ENCODE results near the gene ARHGAP18. TPM values are rescaled to one million over a fixed set of nuclear protein-coding genes. Genes with fewer than 3 reads are reported as not detected.
"Not testable (repeated sequence)": the region's sequence is repeated elsewhere in the genome, so short reads cannot be mapped to it uniquely, and the experiment has no call there.

The ARHGAP18 gene
- total and polyA plus RNA-seq, 7 donors: 1.6 to 6.8 (median 5.5) TPM

GRCh38 chr6:129576456-129576855, 133.5 kb downstream of the ARHGAP18 start:
- intact Hi-C loops (cut with DNase I): no loop called here
- no peak for ATAC-seq
- H3K27ac ChIP-seq: no peak overlapping the region
- DNase-seq: no peak
- TF ChIP-seq CTCF (IDR thresholded peaks at IDR 0.05): no peak
- no peaks in the 10 kb centered on the region for H3K4me1 ChIP-seq
- 85 to 92% (median 90%) methylated on average over 4 of the region's 4 CpGs for WGBS, 3 donors
- no peaks in the 10 kb centered on the region for H3K27me3 ChIP-seq (ENCODE audit: insufficient read depth in 3 of 3, low read length in 2 of 3)
- no peaks in the 10 kb centered on the region for H3K9me3 ChIP-seq
- H3K36me3 ChIP-seq (ENCODE audit: insufficient read depth in 1 of 2, low read depth in 1 of 2): peaks cover 0 to 25% of the 10 kb centered on the region in 2 donors
- H3K4me3 ChIP-seq: no peak overlapping the region

GRCh38 chr6:129575378-129576118, 134.4 kb downstream of the ARHGAP18 start:
- WGBS, 3 donors: 37 to 40% (median 38%) methylated on average over 10 of the region's 10 CpGs
- DNase-seq: no peak
- no peaks in the 10 kb centered on the region for H3K27me3 ChIP-seq (ENCODE audit: insufficient read depth in 3 of 3, low read length in 2 of 3)

GRCh38 chr6:129574605-129575004, 135.4 kb downstream of the ARHGAP18 start:
- WGBS, 3 donors: 95 to 100% (median 98%) methylated on average over 5 of the region's 5 CpGs
- ATAC-seq: not testable (repeated sequence)

More at GRCh38 chr6:129575378-129576118, 134.4 kb downstream of the ARHGAP18 start:
- Histone ChIP-seq H3K9me3 (no peaks in the 10 kb centered on the region), H3K4me3 (peak overlapping the region; percentile 47), H3K36me3 (ENCODE audit: insufficient read depth in 1 of 2, low read depth in 1 of 2) (peaks cover 0 to 16% of the 10 kb centered on the region in 2 donors), H3K27ac (no peak overlapping the region), H3K4me1 (no peaks in the 10 kb centered on the region)
- TF ChIP-seq CTCF (IDR thresholded peaks at IDR 0.05): peak; percentile 72
- ATAC-seq: peak; percentile 59 to 88 (median 64)
- intact Hi-C loops (cut with DNase I): loop anchor here (1.0 to 2.0 kb wide), 2 partner anchors 76 to 77 kb away; no protein-coding TSS in a partner anchor

GRCh38 chr6:129570929-129571328, 139.0 kb downstream of the ARHGAP18 start:
- DNase-seq; H3K4me3 ChIP-seq; intact Hi-C loops (cut with DNase I); H3K27me3 ChIP-seq (ENCODE audit: insufficient read depth in 3 of 3, low read length in 2 of 3); H3K36me3 ChIP-seq (ENCODE audit: insufficient read depth in 1 of 2, low read depth in 1 of 2); H3K27ac ChIP-seq; ATAC-seq; H3K9me3 ChIP-seq; H3K4me1 ChIP-seq: not testable (repeated sequence)
- 93 to 100% (median 100%) methylated on average over 1 of the region's 1 CpG for WGBS, 3 donors

More at GRCh38 chr6:129574605-129575004, 135.4 kb downstream of the ARHGAP18 start:
- not testable (repeated sequence) for H3K9me3 ChIP-seq; DNase-seq; H3K36me3 ChIP-seq (ENCODE audit: insufficient read depth in 1 of 2, low read depth in 1 of 2); H3K27ac ChIP-seq; H3K4me1 ChIP-seq; H3K27me3 ChIP-seq (ENCODE audit: insufficient read depth in 3 of 3, low read length in 2 of 3); H3K4me3 ChIP-seq
- intact Hi-C loops (cut with DNase I): loop anchor here (1.0 to 2.0 kb wide), 2 partner anchors 75 to 76 kb away; no protein-coding TSS in a partner anchor

GRCh38 chr6:129568015-129568414, 142.0 kb downstream of the ARHGAP18 start:
- no peaks in the 10 kb centered on the region for H3K36me3 ChIP-seq (ENCODE audit: insufficient read depth in 1 of 2, low read depth in 1 of 2)
- H3K9me3 ChIP-seq: no peaks in the 10 kb centered on the region
- intact Hi-C loops (cut with DNase I): no loop called here
- WGBS, 3 donors: 90 to 93% (median 92%) methylated on average over 4 of the region's 4 CpGs
- H3K27ac ChIP-seq: no peak overlapping the region
- ATAC-seq (no peak), DNase-seq (no peak)
- H3K27me3 ChIP-seq (ENCODE audit: insufficient read depth in 3 of 3, low read length in 2 of 3): no peaks in the 10 kb centered on the region
- H3K4me1 ChIP-seq: no peaks in the 10 kb centered on the region
- no peak overlapping the region for H3K4me3 ChIP-seq
- TF ChIP-seq CTCF (IDR thresholded peaks at IDR 0.05): no peak

All from psoas muscle (tissue), 8 donors.